GM21825 (cell line): ENCODE measurements around the gene SLC6A11.

Experiments
- ATAC-seq: cut with Tn5 transposase; IDR thresholded peaks from one replicate; pipeline ENCODE4 v1.9.1; 2021; ENCODE audit warnings: mild to moderate bottlenecking, moderate library complexity; ENCODE audit not compliant: unreplicated experiment

SLC6A11 gene

GRCh38 chr3:10883478-10884234 is 67.6 kb downstream of the SLC6A11 start:
- ATAC-seq = no peak

- ATAC-seq = no peak
Observed at GRCh38 chr3:10887015-10887414, 71.0 kb downstream of the SLC6A11 start.

- no peak for ATAC-seq
Observed at GRCh38 chr3:10888518-10889090, 72.6 kb downstream of the SLC6A11 start.

DNA sequence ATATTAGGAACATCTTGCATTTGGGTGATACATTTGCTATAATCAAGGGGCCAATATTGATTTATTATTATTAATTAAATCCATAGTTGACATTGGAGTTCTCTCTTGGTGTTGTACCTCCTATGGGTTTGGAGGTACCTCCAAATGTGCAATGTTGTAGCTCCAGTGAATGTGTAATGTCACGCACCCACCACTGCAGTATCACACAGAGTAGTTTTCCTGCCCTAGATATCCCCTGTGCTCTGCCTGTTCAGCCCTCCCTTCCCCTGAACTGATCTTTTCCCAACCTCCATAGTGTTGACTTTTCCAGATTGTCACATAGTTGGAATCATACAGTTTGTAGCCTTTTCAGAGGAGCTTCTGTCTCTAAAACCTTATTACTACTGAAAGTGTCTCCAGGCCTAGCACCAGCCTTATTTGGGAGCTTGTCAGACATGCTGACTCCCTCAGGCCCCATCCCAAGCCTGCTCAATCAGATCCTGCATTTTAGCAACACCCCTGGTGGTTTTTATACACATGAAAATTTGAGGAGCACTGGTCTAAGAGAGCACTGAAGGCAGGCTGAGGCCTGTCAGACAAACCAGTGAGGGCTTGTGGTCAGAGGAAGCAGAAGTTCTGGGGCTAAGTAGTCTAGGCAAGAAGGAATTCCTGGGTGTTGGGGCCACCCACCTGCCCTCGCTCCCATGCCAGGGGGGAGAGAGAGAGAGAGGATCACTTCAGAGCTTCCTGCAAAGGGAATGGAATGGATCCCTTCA is 73.4 kb downstream of the SLC6A11 start:
- ATAC-seq = no peak

DNA sequence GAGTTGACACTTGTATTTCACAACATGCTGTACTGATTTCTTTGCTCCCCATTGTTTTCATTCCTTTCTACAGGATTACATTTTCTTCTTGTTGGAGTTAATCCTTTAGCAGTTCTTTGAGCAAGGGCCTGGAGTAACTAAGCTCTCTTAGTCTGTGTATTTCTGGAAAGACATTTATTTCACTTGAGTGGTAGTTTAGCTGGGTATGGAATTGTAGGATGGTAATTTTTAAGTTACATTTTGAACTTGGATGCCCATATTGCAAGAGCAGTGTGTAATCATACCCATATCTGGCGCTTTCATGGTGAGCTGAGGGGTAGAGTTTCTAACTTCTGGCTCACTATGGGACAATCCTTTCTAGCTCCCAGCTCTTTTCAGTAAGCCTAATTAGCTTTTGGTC is 74.6 kb downstream of the SLC6A11 start:
- ATAC-seq = no peak

DNA sequence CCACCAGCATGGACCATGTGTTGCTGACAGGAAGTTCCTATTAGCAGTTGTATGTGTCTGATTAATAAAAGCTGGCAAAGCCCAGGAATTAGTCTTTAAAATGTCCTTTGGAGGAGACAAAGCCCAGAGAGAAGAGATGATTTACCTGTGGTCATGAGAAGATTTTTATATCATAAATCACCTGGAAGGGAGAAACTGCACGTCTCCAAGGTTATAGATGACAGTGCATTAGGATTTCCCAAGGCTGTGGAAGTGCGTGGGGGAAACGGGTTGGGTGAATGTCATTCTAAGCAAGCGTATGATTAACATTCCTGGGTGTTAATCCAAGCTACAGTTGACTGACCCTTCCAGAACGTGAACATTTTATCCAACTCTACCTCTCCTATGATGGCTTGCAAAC is 76.6 kb downstream of the SLC6A11 start:
- ATAC-seq = no peak

DNA sequence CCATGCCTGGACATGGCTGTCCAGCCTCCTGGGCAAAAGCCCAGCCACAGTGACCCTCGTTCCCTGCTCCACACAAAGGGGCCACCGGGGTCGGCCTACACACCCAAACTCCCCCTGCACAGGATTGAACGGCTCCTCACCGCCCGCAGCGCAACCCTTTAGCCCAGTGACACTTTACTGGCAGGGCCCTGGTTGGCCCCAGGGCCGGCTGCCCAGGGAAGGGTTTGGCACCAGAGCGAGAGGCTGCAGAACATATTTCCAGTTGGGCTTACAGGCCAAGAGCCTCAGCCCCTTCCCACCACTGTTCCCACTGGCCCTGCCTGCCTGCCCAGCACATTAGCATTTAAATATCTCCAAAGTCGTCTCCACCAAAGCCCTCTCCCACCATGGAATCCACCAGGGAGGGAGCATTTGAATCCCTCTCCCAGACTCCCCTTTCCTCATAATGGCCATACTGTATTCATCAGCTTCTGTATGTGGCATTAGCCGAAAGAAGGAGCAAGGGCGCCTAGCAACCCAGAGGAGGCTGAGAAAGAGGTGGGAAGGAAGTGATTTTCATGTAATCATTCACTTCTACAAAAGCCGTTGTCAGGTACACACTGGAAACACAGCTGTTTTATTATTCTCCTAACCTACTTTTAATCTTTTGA is 85.4 kb downstream of the SLC6A11 start:
- ATAC-seq = no peak

- ATAC-seq = no peak
Observed at GRCh38 chr3:10907262-10907661, 91.2 kb downstream of the SLC6A11 start.

DNA sequence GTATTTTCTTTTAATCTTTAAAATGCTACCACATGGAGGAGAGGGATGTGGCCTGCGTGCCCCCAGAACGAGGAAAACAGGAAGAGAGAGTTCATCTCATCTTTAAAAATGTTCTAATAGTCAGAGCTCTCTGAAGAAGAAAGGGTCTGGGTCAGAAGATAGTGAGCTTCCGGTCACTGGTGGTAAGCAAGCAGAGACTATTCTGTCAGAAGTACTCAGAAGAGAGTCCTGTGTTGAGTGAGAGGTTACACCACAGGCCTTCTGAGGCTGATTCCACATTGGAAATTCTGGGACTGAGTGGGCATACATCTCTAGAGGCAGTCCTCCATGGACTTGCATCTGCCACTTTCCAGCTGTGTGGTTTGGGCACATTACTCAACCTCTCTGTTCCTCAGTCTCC is 94.3 kb downstream of the SLC6A11 start:
- no peak for ATAC-seq

GRCh38 chr3:10911350-10912002 is 95.4 kb downstream of the SLC6A11 start:
- ATAC-seq = no peak

- ATAC-seq = no peak
Observed at GRCh38 chr3:10912786-10913185, 96.8 kb downstream of the SLC6A11 start.

- ATAC-seq = no peak
Observed at GRCh38 chr3:10915376-10915775, 99.3 kb downstream of the SLC6A11 start.

GRCh38 chr3:10917176-10917575 is 101.1 kb downstream of the SLC6A11 start:
- no peak for ATAC-seq

GRCh38 chr3:10918011-10918410 is 102.0 kb downstream of the SLC6A11 start:
- ATAC-seq = no peak

GRCh38 chr3:10919636-10920035 is 103.6 kb downstream of the SLC6A11 start:
- ATAC-seq = no peak

DNA sequence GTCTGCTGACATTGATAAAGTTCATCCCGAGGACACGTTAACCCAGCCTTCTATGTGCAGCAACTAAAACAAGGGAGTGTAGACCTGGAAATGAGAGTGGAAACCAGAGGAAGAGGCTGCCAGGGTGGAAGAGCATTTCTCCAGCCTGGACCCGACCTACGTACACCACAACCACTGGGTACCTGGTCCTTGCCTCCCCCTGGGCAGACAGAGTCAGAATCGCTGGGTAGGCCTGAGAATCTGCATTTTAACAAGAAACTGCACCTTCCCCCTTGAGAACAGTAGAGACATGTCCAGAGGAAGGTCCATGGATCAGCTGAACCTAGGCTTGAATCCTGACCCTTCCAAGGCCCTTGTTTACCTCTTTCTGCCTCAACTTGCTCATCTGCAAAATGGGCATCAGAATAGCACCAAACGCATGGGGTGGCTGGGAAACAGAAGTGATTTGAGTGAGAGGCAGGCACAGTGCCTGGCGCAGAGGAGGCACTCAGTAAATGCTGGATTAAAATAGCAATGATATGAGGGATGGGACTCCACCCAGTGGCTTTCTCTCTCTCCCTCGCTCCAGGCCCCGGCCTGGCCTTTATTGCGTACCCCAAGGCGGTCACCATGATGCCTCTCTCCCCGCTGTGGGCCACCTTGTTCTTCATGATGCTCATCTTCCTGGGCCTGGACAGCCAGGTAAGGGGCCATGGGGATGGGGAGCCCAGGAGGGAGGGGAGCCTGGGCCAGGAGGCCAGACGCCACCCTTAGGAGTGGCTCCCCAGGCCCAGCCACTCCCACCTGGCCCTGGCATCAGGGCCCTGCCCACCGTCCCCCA is 109.6 kb downstream of the SLC6A11 start:
- ATAC-seq = no peak

GRCh38 chr3:10926256-10926810 is 110.3 kb downstream of the SLC6A11 start:
- ATAC-seq = no peak

DNA sequence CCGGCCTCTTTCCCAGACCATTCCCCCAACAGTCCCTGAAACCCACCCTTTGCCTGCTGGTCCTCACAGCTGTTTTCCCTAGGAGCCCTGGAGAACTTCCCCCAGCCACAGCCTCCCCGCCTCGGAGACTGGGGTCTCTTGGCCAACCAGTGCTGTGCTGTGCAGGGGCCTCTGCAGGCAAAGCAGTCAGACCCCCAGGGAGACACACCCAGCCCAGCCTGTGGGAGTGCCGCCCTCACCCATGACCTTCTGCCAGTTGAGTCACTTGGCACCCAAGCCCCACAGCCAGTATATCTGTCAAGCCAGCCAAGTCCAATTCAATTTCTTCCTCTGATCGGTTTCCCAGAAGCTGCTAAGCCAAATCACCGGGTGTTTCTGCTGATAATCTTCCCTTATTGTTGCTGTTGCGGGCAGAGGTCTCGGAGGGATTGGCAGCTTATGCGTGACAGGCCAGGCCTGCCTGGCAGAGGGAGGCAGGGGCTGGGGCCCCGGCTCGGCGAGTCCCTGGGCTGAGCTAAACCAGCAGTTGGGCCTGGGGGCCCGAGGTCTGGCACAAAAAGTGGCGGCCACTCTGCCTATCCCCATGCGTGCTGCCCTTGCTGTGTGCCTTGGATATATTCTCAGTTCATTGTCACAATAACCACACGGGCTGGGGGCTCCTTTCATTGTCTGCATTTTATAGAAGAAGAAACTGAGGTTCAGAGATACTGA is 110.9 kb downstream of the SLC6A11 start:
- ATAC-seq = no peak

DNA sequence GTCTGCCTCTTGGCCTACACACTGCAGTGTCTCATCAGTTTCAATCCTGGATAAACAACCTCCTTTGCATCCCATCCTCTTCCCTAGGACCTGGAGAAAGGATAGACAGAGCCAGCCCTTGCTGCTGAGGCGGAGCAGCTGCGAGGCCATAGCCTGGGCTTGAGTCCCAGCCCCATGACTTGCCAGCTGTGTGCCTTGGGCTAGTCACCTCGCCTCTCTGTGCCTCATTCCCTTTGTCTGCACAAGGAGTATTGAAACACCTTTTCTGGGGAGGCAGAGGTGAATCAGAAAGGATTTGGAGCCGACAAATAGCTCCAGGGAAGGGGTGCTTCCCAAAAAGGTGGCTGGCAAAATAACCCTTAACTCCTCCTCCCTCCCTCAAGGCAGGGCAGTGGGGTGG is 111.5 kb downstream of the SLC6A11 start:
- no peak for ATAC-seq
